ENCODE data around the gene COL4A6. TPM values are rescaled to one million over a fixed set of nuclear protein-coding genes. Genes with fewer than 3 reads are reported as not detected.
"Not testable (repeated sequence)": the region's sequence is repeated elsewhere in the genome, so short reads cannot be mapped to it uniquely, and the experiment has no call there.

COL4A6 gene
- total RNA-seq (2014; rRNA removed; shearing (Covaris generic)): 1.5 and 2.9 TPM in 2 replicates

DNA sequence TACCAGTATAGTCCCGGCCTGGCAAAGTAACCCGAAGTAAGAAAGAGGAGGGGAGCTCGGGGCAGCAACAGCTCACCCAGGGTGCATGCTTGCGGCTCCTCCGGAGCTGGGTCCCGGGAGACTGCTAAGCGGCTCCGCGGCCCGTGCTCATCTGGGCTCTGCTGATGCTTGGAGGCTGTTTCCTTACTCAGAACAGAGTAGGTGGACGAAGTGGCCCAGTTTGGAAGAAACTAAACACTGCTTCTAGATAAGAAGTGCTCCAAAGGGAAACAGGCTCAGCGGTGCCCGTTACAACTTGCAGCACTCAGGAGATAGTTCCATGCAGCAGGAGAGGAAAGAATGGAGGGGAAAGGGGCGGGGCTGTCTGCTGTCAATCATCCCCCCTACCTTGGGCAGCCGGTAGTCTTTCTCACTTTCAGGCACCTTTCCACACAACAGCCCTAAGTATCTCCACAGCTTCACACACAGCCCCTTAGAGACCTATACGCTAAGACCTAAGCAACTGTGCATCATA lies at the start of gene COL4A6:
COL4A6 (minus strand) TSS at position 313 of the 514 bp plus-strand sequence; CDS start at position 87, 226 bp downstream.
- peak; percentile 13 for DNase-seq (ENCODE audit: low read depth)

DNA sequence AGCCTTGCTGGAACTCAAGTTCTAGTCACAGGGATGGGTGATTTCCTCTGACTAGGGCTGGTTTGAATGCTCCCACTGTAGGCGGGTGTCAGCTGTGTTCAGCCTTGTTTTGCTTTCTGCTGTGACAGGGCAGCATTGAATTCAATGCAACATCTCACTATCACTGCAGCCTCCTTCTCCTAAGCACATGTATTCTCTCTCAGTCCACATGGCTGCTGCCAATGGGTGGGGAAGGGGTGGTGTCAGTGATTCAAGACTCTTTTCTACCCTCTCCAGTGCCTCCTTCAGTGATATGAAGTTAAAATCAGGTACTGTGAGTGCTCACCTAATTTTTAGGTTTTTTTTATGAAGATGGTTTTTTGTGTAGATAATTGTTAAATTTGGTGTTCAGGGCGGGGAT lies 47.7 kb upstream of the COL4A6 start:
- DNase-seq (ENCODE audit: low read depth): no peak

DNA sequence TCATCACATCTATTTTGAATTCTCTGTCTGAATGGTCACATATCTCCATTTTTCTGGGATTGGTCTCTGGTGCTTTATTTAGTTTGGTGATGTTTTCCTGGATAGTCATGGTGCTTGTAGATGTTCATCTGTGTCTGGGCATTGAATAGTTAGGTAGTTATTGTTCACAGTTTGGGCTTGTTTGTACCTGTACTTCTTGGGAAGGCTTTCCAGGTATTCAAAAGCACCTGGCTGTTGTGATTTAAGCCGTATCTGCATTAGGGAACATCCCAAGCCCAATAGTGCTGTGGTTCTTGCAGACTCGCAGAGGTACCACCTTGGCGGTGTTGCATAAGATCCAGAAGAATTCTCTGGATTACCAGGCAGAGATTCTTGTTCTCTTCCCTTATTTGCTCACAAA lies 46.0 kb upstream of the COL4A6 start:
- DNase-seq (ENCODE audit: low read depth): no peak

- not testable (repeated sequence) for DNase-seq (ENCODE audit: low read depth)
Measured at GRCh38 chrX:108481528-108481927, 43.3 kb upstream of the COL4A6 start.

- DNase-seq (ENCODE audit: low read depth): no peak
Measured at GRCh38 chrX:108473979-108474378, 35.8 kb upstream of the COL4A6 start.

- no peak for DNase-seq (ENCODE audit: low read depth)
Measured at GRCh38 chrX:108468486-108468885, 30.3 kb upstream of the COL4A6 start.

GRCh38 chrX:108464604-108465003 lies 26.4 kb upstream of the COL4A6 start:
- no peak for DNase-seq (ENCODE audit: low read depth)

DNA sequence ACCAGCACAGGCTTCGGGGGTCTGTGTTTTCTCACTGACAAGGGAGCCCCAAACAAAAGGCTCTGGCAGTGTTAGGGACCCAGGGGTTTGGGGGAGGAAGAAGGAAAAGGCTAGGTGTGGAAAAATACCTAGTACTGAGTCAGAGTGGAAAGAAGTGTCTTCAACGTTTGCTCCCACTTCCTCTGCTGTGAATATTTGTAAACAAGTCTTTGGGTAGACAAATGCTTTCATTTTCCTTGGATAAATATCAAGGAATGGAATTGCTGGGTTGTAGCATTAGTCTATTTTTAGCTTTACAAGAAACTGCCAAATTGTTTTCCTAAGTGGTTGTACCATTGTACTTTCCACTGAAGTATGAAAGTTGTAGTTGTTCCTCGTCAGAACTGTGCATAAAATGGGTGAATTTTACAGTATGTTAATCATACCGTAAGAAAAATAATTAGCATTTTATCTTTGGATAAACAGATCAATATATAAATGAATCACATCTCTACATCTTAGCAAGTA lies 18.8 kb upstream of the COL4A6 start:
- DNase-seq (ENCODE audit: low read depth): no peak

GRCh38 chrX:108453841-108454240 lies 15.6 kb upstream of the COL4A6 start:
- no peak for DNase-seq (ENCODE audit: low read depth)

GRCh38 chrX:108447303-108447702 lies 9.1 kb upstream of the COL4A6 start:
- DNase-seq (ENCODE audit: low read depth): no peak

- DNase-seq (ENCODE audit: low read depth): no peak
Measured at GRCh38 chrX:108442901-108443464, 4.8 kb upstream of the COL4A6 start.

- DNase-seq (ENCODE audit: low read depth): peak; percentile 21
Measured at GRCh38 chrX:108439961-108440696, 1.9 kb upstream of the COL4A6 start.

GRCh38 chrX:108439426-108439942 lies 1.3 kb upstream of the COL4A6 start, which contains the start of gene COL4A5:
Gene COL4A5, plus strand, starts transcription at chrX:108439838. Its CDS starts 288 bp downstream, at chrX:108440126.
- DNase-seq (ENCODE audit: low read depth): peak; percentile 74

- no peak for DNase-seq (ENCODE audit: low read depth)
Measured at GRCh38 chrX:108437349-108438109, 693 bp downstream of the COL4A6 start.

- no peak for DNase-seq (ENCODE audit: low read depth)
Measured at GRCh38 chrX:108435261-108435660, 3.0 kb downstream of the COL4A6 start.

GRCh38 chrX:108426262-108426661 lies 12.0 kb downstream of the COL4A6 start:
- DNase-seq (ENCODE audit: low read depth): no peak

DNA sequence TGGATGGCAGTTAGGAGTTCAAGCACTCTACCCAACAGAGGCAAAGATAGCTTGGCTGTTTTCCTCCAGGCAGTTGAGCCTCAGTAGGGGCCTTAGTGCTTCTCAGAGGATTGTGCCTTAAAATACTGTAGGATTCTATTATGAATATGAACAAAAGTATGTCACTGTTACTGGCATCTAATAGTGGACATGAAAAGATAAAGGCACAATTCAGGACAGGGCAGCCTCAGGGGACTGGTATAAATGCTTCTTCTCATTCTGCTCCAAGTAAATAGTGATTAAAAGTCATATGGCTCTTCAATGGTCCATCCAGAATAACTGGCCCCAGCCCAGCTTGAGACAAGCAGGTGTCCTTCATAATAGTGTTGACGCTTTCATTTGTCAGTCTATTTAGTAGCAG lies 17.7 kb downstream of the COL4A6 start:
- DNase-seq (ENCODE audit: low read depth): no peak

DNA sequence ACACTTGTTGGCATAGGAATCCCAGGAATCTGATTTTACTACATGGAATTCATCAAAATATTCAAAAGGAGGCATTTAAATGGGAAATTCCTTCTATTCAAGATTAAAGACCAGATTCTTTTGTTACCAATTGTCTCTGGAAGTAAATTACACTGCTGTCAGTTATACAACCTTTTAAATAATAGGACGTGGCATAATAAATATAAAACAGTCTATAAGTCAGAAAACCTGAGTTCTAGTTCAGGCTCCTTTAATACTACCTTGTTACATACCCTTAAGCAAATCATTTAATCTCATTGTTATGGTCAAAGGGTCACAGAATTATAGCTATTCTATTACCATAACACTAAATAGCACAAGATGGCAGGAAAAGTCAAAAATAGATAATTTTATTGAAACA lies 18.8 kb downstream of the COL4A6 start:
- DNase-seq (ENCODE audit: low read depth): no peak

- DNase-seq (ENCODE audit: low read depth): no peak
Measured at GRCh38 chrX:108417257-108417656, 21.0 kb downstream of the COL4A6 start.

DNA sequence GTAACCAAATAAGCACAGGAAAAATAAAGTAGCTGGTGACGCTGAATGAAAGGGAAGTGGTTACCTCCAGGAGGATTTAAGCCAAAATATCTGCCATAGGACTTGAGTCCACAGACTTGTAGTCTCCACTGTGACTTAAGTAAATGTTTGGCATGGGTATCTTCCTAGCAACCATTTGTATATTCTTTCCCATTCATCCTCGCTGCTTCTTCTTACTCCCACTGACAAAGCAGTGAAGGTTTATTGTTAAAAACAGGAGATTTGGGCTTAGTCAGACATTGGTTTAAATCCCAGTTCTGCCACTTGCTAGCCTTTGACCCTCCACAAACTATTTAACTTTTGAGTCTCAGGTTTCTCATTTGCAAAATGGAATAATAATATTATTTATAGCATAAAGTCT lies 22.3 kb downstream of the COL4A6 start:
- no peak for DNase-seq (ENCODE audit: low read depth)

GRCh38 chrX:108415146-108415545 lies 23.1 kb downstream of the COL4A6 start:
- DNase-seq (ENCODE audit: low read depth): no peak

GRCh38 chrX:108412783-108413182 lies 25.4 kb downstream of the COL4A6 start:
- DNase-seq (ENCODE audit: low read depth): no peak
